WTC11 (cell line): ENCODE data around the gene TFDP3.

Source experiments
- AFF4 ChIP-seq: sonication (generic); formaldehyde crosslinking; IDR thresholded peaks from 2 replicates; pipeline ENCODE4 v1.8.1; 2023; ENCODE audit warnings: mild to moderate bottlenecking, missing genetic modification reagents, borderline replicate concordance
- E2F4 ChIP-seq: sonication (generic); formaldehyde crosslinking; IDR thresholded peaks from 2 replicates; pipeline ENCODE4 v1.8.1; 2022; ENCODE audit warnings: low read depth, mild to moderate bottlenecking, moderate library complexity, missing genetic modification reagents, borderline replicate concordance
- GTF2I ChIP-seq: fragments of 250-450 bp; sonication (Bioruptor Pico); conservative IDR thresholded peaks from 2 replicates; pipeline ENCODE4 v1.4.0; 2021; ENCODE audit warnings: mild to moderate bottlenecking
- TF ChIP-seq, protein P1 (sequence below): fragments of 200-600 bp; IDR thresholded peaks from 2 replicates; pipeline ENCODE4 v1.8.0; 2022; ENCODE audit warnings: antibody characterized with exemption

- TF ChIP-seq AFF4 (CRISPR knock-in tag) (no peak), GTF2I (no peak), E2F4 (CRISPR knock-in tag) (no peak)
- TF ChIP-seq, protein P1, sequence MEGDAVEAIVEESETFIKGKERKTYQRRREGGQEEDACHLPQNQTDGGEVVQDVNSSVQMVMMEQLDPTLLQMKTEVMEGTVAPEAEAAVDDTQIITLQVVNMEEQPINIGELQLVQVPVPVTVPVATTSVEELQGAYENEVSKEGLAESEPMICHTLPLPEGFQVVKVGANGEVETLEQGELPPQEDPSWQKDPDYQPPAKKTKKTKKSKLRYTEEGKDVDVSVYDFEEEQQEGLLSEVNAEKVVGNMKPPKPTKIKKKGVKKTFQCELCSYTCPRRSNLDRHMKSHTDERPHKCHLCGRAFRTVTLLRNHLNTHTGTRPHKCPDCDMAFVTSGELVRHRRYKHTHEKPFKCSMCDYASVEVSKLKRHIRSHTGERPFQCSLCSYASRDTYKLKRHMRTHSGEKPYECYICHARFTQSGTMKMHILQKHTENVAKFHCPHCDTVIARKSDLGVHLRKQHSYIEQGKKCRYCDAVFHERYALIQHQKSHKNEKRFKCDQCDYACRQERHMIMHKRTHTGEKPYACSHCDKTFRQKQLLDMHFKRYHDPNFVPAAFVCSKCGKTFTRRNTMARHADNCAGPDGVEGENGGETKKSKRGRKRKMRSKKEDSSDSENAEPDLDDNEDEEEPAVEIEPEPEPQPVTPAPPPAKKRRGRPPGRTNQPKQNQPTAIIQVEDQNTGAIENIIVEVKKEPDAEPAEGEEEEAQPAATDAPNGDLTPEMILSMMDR: no peak
These were observed 42.5 kb downstream of the TFDP3 start for GRCh38 chrX:133175605-133176004.
